GM18951 (cell line): Measurements from ENCODE around the gene CHD5.

Experiments used
- POLR2A ChIP-seq: IDR thresholded peaks from 4 replicates; pipeline ENCODE4 v1.6.1; 2011; ENCODE audit warnings: mild to moderate bottlenecking; ENCODE audit not compliant: insufficient read length, insufficient read depth; ENCODE audit errors: extremely low read depth
- in situ Hi-C: fragments of 300-500 bp; cut with MboI; formaldehyde crosslinking; loops from one replicate; pipeline ENCODE4 v1.12.0; 2022; ENCODE audit warnings: low sequenced_read_pairs, mixed read lengths, inconsistent platforms; ENCODE audit not compliant: unreplicated experiment

Gene CHD5

GRCh38 chr1:6057170-6057845 is 122.8 kb downstream of the CHD5 start:
- no peak for TF ChIP-seq POLR2A
- in situ Hi-C loops = no loop called here

GRCh38 chr1:6056572-6056948 is 123.6 kb downstream of the CHD5 start:
- in situ Hi-C loops = no loop called here
- no peak for TF ChIP-seq POLR2A

GRCh38 chr1:6054596-6054995 is 125.5 kb downstream of the CHD5 start:
- in situ Hi-C loops = no loop called here
- no peak for TF ChIP-seq POLR2A

- in situ Hi-C loops = no loop called here
- no peak for TF ChIP-seq POLR2A
These were observed 126.9 kb downstream of the CHD5 start for GRCh38 chr1:6053206-6053546.

GRCh38 chr1:6052543-6053205 is 127.4 kb downstream of the CHD5 start:
- in situ Hi-C loops = no loop called here

More at GRCh38 chr1:6052543-6053205, 127.4 kb downstream of the CHD5 start:
- no peak for TF ChIP-seq POLR2A
